GM21367 (cell line): ENCODE results near the gene PLAC8.
"Not testable (repeated sequence)": the region's sequence is repeated elsewhere in the genome, so short reads cannot be mapped to it uniquely, and the experiment has no call there.

Experiments
- ATAC-seq: cut with Tn5 transposase; IDR thresholded peaks from one replicate; pipeline ENCODE4 v1.9.1; 2021; ENCODE audit not compliant: unreplicated experiment

Gene PLAC8

DNA sequence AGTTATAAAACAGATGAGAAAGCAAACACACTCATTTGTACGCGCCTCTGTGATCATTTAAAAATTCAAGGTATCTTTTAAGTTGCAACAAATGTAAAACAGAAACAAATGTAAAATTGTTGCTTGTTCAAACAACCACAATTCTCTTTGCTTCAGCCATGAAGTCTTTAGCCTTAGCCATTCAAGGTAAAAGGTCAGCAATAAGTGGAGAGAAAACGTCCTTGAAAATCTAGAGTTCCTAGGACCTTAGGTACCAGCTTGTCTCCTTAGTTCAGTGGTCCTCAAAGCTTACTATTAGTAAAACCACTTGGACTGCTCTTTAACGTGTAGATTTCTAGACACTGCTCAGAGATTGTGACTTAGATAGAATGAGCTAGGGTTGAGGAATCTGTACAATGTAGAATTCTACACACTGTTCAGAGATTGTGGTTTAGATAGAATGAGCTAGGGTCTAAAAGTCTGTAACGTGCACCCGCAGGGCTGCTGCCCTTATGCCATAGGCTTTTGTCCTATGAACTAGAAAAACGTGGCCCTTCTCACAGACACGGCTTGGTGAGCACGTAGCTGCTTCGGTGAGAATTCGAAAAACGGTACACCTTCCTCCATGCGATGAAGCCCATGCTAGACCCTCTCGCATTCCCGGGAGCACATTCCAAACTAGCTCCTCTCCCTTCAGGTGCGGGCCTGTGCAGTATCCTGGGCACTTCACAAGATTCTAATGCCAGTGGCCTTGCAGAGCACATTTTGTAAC, 1.7 kb downstream of the PLAC8 start:
- ATAC-seq: no peak

DNA sequence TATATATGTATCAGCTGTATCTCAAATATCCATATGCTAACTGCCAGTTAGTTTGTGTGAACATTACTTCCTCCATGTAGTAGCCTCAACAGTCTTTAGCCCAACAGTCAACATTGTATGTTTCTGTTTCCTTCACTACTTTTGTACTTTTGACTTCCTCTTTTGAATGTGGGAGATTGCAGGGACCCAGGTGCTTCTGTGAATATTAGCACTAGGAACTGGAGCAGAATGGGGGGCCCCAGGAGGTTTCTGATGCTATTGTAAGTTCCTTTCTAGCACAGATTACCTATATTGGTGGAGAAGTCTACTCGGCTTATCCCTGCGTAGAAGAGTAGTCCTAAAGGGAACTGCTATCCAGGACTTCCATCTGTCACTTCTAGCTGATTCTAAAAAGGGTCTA, 2.3 kb downstream of the PLAC8 start:
- peak; percentile 36 for ATAC-seq

DNA sequence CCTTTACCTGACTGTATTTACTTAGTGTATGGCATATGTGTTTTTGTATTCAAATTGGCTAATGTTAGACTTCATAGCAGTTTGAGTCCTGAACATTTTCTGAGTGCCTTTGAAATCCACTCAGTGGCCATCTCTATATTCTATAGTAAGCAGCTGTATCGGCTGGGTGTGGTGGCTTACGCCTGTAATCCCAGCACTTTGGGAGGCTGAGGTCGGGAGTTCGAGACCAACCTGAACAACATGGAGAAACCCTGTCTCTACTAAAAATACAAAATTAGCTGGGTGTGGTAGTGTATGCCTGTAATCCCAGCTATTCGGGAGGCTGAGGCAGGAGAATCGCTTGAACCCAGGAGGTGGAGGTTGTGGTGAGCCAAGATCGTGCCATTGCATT, 2.8 kb downstream of the PLAC8 start:
- ATAC-seq: not testable (repeated sequence)

DNA sequence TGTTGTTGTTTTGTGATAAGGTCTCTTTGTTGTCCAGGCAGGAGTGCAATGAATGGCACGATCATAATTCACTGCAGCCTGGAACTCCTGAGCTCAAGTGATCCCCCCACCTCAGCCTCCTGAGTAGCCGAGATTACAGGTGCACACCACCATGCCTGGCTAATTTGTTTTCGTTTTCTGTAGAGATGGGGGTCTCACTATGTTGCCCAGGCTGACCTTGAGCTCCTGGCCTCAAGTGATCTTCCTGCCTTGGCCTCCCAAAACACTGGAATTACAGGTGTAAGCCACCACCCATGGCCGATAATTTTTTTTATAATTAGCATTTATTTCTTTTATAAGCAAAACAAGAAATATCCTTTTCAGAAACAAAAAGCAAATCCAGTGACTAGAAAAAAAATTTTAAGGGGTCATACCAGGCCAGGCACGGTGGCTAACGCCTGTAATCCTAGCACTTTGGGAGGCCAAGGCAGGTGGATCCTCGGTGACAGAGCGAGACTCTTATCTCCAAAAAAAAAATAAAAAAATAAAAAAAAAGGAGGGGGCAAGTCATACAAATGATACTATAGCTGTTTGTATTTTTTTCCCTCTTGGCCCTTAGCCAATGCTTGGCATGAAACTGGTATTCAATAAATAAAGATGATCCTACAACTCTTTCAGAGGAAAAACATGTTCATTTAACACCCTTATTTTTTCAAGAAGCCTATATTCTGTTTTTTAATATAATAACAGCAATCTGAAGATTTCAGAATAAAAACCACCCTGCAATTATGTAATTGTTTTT, 3.4 kb downstream of the PLAC8 start:
- no peak for ATAC-seq

DNA sequence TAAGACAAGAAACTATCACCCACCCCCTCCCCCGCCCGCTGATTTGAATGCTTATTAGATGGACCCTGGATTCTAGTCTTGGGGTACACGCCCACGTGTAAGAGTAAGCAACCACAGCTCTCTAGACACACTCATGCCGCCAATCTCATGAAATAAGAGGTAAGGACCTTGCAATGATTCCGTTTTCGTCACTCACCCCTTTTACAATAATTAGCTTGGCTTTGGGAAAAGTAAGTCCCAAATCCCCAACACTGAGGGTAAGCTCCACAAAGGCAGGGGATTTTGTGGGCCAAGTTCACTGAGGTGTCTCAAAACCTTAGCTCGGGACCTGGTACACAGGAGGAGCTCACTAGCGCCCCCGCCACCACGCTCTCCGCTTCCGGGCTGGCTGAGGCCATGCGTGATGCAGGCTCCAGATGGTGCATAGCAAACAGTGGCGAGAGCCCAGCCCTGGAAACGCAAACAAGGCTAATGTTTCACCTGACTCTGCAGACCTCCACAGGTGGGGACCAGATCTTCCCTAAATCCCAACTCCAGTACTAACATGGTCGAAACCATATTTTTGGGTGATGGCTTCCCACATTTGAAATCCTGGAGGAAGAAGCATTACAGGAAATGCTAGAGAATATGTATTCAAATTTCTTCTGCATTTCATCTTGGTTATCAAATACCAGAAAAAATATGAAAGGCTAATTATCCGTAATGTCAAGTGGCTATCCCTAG, 4.1 kb downstream of the PLAC8 start:
- ATAC-seq: peak; percentile 51

DNA sequence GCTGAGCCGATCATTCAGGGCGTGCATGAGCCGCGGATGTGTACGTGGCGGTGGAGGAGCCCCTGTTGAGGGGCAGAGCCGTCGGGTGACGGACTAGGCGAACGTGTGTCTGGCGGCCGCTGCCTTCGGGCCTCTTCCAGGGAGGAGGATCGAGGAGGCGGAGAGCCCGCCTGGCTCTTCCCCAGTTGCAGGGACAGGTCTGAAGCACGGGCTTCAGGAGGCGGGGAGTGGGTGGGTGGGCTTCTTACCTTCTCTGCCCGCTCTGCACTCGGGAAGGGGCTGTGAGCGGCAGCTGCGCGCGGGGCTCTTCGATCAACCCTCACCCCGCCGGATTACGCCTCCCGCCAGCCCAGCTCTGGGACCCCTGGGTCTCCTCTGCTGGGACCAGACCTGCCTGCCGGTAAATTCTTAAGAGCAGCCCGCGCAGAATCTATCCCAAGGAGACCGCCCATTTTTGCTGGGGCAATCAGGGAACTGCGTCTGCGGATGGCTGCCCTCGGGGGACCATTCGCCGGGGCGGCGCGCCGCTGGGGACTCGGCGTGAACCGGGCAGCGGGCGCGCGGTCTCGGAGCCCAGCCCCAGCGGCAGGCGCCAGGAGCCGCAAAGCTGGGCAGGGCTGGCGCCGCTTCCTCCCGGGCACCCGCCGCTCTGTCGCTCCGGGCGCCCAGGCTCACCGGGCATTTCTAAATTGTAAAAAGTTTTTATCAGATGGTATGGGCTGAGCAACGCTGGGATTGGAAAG, 4.9 kb downstream of the PLAC8 start:
- ATAC-seq: peak; percentile 5

DNA sequence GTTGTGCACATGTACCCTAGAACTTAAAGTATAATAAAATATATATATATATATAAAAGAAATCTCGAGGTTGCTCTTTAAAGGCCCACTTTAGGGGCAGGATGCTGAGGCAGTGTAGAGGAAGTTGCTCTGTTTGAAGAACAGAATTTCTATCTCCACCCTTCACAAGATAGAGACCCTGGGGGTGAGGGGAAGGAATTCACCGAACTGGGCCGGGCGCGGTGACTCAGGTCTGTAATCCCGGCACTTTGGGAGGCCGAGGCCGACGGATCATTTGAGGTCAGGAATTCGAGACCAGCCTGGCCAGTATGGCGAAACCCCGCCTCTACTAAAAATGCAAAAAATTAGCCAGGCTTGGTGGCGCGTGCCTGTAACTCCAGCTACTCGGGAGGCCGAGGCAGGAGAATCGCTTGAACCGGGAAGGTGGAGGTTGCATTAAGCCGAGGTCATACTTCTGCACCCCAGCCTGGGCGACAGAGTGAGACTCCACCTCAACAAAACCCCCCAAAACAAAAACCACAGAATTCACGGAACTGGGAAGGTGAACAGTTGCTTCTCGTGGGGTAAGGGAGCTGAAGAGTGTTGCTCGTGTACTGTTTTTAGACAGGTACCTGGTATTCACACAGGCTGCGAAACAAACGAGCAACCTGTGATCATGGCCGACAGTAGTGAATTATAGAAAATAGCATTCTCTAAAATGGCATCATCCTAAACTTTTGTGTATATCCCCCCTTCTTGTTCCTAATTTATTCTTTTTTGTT, 6.2 kb downstream of the PLAC8 start:
- no peak for ATAC-seq

DNA sequence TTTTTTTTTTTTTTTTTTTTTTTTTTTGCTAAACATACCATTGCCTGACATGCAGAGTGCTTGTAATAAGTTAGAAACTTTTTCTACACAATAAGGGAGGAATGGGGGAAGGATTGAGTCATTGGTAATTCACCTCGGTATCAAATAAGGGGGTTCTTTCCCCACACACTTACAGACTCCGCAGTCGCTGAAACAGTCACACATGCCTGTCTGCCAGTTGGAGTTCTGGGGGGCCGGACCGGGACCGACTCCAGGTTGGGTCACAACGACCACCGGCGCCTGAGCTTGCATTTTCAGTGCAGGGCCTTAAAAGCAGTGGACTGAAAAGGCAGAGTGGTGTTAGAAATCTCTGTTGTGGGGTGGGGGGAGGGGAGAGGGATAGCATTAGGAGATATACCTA, 6.9 kb downstream of the PLAC8 start:
- no peak for ATAC-seq

DNA sequence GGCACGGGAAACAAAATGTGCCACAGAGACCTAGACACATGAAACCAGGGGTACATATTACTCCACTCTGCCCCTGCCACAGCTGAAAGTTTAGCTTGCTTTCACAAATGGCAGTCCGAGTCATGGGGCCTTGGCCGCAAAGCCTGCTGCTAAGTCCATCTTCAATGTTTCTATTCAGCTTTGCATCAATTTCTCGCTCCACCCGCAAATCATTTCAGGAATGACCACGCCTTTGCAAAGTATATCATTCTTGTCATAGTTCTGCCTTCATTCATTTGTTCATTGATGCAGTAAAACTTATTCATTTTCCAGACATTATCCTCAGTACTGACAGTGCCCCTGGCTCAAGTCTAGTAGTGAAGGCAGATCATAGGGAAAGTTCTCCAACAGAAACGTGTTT, 9.5 kb downstream of the PLAC8 start:
- no peak for ATAC-seq

DNA sequence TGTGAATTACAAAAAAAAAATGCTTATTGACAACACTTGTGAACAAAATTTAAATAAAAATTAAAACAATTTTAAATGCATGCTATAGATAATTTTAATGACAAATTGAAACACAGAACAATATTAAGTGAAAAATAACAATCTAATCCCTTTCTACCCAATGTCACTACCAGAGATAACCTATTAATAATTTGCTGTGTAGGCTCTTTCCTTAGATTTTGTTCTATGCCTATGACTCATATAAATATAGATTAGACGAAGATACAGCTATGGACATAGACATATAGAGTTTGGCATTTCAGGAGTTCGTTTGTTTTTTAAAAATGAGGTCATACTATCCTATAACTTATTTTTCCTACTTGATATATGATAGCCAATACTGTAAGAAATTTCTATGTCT, 18.1 kb downstream of the PLAC8 start:
- ATAC-seq: no peak

DNA sequence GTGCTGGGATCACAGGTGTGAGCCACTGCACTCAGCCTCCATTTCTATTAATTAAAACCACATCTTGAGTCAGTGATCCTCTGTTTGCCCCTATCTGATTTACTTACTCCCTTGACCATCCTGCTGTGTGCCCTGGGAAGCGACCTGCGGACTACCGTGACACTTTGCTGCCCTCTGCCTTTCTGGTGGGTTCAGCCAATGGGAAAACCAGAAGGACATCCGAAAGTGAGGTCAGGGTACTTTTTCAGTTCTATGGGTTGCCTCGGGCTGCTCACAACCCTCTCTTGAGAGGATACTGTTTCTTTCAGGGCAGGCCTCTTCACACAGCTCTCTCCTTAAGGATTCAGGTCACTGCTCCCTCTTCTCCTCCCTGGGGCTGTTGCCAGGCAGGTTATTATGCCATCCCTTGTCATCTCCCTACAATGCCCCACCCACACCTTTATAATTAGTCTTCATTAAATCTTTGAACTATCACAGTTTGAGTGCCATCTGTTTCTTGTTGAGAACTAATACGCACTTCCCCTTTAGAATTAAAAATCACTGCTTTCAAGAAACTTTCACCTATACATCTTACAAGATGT, 21.4 kb downstream of the PLAC8 start:
- ATAC-seq: no peak

DNA sequence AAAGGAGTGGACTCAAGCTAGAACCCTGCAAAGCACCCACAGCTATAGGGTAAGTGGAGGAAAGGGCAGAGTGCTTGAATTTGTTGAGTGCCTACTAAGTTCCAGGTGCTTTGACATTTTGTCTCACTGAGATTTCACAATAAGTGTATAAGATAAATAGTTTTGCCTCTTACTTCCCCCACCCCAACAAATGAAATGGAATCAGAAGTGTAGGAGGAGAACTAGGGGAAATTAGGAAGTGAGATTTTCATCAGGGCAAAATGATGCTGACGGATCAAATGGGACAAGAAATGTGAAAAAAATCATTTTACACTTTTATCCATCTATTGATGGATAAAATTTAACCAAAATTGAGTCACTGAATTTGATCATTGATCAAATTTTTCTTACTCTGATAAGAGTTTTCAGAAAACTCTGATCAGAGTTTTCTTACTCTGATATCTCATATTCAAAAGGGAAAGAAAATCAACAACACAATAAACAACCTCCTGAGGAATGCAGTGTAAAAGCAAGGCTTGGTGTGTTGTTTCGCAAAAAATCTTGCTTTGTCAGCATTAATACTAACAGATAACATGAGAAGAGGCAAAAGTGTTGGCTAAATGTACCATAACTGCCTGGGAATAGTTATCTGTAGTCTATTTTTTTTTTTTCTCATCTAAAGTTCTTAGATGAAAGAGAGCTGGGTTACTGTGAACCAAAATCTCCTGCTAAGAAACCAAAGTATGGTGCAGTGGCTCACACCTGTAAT, 24.9 kb downstream of the PLAC8 start:
- no peak for ATAC-seq

DNA sequence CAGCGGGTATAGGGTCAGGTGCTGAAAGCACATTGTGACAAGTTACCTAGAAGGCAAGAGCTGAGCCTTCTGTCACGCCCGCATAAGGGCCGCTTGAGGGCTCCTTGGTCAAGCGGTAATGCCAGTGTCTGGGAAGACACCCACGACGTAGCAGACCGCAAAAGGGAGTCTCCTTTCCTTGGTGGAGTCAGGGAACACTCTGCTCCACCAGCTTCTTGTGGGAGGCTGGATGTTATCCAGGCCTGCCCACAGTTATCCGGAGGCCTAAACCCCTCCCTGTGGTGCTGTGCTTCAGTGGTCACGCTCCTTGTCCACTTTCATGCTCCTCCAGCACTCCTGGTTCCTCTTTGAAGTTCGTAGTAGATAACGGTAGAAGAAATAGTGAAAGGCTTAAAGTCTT, 29.6 kb downstream of the PLAC8 start:
- not testable (repeated sequence) for ATAC-seq

DNA sequence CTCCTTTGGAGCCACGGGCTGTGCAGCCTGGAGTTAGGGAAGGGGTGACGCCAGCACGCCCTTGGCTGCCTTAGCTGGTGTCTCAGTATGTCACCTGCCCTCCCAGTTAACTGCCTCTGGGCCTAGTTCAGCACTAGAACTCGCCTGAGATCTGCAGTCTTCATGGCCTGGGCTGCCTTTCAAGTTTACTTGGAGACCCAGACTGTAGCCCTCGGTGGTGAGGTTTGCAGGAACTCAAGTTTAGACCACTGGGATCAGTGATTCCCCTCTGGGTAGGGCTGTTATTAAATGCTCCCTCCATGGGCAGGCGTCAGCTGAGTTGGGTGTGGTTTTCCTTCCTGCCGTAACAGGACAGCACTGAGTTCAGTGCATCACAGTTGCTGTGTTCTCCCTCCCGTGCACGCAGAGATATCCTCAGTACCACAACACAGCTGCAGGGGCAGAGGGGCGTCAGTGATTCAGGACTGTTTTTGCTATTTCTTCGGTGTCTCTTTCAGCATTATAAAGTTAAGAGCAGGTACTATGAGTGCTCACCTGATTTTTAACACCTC, 30.5 kb downstream of the PLAC8 start:
- ATAC-seq: peak; percentile 46

DNA sequence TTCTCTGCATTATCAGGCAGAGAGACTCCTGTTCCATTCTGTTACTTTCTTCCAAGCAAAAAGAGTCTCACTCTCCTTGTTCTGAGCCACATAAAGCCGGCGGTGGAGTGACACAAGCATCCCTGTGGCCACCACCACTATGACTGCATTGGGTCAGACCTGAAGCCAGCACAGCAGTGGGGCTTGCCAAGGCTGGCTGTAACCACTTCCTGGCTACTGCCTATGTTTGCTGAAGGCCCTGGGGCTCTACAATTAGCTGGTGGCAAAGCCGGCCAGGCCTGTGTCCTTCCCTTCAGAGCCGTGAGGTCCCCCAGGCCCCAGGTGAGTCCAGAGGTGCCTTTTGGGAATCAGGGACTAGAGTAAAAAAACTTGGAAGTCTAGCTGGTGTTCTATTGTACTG, 31.8 kb downstream of the PLAC8 start:
- no peak for ATAC-seq

DNA sequence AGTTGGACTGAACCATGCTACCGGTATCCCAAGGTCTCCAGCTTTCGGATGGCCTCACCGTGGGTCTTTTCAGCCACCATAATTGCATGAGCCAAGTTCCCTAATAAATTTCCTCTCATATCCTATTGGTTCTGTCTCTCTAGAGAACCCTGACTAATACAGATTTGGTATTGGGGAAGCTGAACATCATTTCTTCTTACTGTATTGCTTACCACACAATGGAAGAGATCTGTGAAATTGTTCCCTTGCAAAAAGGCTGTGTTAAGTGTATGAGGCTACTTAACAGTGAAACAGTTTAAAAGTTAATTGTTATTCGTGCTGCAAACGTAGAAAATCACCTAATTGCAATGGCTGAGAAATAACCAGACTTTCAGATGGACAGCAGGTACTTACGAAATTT, 34.0 kb downstream of the PLAC8 start:
- ATAC-seq: no peak

DNA sequence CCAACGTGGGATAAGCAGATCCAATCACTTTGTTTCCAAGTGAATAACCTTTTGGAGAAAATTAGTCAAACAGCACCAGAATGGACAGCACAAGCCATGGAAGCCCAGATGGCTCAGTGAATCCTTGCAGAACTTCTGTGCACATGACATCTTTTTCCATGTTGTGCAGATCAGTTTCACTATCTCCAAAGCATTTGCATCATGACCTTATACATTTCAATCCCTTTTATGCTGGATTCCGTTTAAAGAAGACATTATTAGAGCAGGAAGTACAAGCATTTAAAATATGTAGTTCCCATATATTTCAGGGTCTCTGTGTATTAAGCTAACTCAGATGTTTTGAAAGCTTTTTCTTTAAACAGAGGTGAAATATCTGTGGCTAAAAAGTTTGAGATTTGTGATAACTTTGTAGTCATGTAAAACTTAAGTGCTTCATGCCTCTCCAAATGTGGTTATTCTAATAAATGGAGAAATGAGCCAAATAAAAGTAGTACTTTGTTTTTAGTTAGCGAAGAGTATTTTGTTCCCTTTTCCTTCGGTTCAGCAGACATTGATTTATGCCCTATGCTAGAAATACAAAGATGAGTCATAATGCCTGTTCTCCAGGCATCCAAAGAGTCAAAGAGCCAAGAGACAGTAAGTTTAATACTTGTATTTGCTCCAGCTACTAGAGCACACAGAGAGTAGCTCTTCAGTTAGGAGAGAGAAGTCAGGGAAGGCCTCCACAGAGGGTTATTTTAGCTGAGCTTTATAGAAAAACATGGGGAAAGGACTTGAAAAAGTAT, 39.0 kb downstream of the PLAC8 start:
- ATAC-seq: no peak

DNA sequence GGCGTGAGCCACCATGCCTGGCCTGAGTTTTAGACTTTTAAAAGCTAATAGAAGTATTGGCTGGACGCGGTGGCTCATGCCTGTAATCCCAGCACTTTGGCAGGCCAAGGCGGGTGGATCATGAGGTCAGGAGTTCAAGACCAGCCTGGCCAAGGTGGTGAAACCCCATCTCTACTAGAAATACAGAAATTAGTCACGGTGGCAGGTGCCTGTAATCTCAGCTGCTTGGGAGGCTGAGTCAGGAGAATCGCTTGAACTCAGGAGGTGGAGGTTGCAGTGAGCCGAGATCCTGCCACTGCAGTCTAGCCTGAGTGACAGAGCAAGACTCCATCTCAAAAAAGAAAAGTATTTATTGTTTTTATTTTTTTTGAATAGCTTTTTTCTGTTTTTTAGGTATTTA, 39.7 kb downstream of the PLAC8 start:
- ATAC-seq: not testable (repeated sequence)
